NCI-H524 treated with DMSO at 0.1 percent for 48 hours (cell line): ENCODE data around the gene ELFN1.
"Not testable (repeated sequence)": the region's sequence is repeated elsewhere in the genome, so short reads cannot be mapped to it uniquely, and the experiment has no call there.

Experiments
- DNase-seq: peaks from one replicate; lab custom pipeline; 2025; lab: John Stamatoyannopoulos, UW

ELFN1 gene

GRCh38 chr7:1757601-1758000 is 87.5 kb downstream of the ELFN1 start:
- no peak for DNase-seq

- DNase-seq = no peak
Measured at GRCh38 chr7:1758028-1758858, 88.2 kb downstream of the ELFN1 start.

GRCh38 chr7:1758859-1759521 is 88.9 kb downstream of the ELFN1 start:
- DNase-seq = no peak

- DNase-seq = no peak
Measured at GRCh38 chr7:1761097-1761496, 91.0 kb downstream of the ELFN1 start.

GRCh38 chr7:1761774-1762173 is 91.7 kb downstream of the ELFN1 start:
- no peak for DNase-seq

- no peak for DNase-seq
Measured at GRCh38 chr7:1762238-1762945, 92.3 kb downstream of the ELFN1 start.

GRCh38 chr7:1763033-1763432 is 93.0 kb downstream of the ELFN1 start:
- no peak for DNase-seq

GRCh38 chr7:1763911-1764310 is 93.8 kb downstream of the ELFN1 start:
- not testable (repeated sequence) for DNase-seq

- DNase-seq = no peak
Measured at GRCh38 chr7:1765336-1765735, 95.3 kb downstream of the ELFN1 start.

- no peak for DNase-seq
Measured at GRCh38 chr7:1767524-1767923, 97.4 kb downstream of the ELFN1 start.

GRCh38 chr7:1768832-1769231 is 98.8 kb downstream of the ELFN1 start:
- no peak for DNase-seq

GRCh38 chr7:1769286-1770200 is 99.5 kb downstream of the ELFN1 start:
- DNase-seq = no peak

- DNase-seq = no peak
Measured at GRCh38 chr7:1770331-1770730, 100.3 kb downstream of the ELFN1 start.

GRCh38 chr7:1775389-1775788 is 105.3 kb downstream of the ELFN1 start:
- no peak for DNase-seq

GRCh38 chr7:1777122-1777521 is 107.0 kb downstream of the ELFN1 start:
- DNase-seq = no peak

- DNase-seq = no peak
Measured at GRCh38 chr7:1779445-1779844, 109.4 kb downstream of the ELFN1 start.

- no peak for DNase-seq
Measured at GRCh38 chr7:1781369-1781768, 111.3 kb downstream of the ELFN1 start.

- no peak for DNase-seq
Measured at GRCh38 chr7:1785839-1786238, 115.8 kb downstream of the ELFN1 start.

- DNase-seq = no peak
Measured at GRCh38 chr7:1787241-1787640, 117.2 kb downstream of the ELFN1 start.

- DNase-seq = no peak
Measured at GRCh38 chr7:1787681-1788235, 117.7 kb downstream of the ELFN1 start.

GRCh38 chr7:1794888-1795542 is 124.9 kb downstream of the ELFN1 start:
- DNase-seq = no peak
